GM12872 (cell line): ENCODE data around the gene FOSL1.

Source experiments
- CTCF ChIP-seq: IDR thresholded peaks from 3 replicates; pipeline ENCODE4 v1.5.1; 2011; ENCODE audit warnings: low read depth, mild to moderate bottlenecking, low read length, moderate library complexity; ENCODE audit not compliant: insufficient read depth

The FOSL1 gene

GRCh38 chr11:65882120-65883057, 17.8 kb downstream of the FOSL1 start:
- no peak for TF ChIP-seq CTCF

DNA sequence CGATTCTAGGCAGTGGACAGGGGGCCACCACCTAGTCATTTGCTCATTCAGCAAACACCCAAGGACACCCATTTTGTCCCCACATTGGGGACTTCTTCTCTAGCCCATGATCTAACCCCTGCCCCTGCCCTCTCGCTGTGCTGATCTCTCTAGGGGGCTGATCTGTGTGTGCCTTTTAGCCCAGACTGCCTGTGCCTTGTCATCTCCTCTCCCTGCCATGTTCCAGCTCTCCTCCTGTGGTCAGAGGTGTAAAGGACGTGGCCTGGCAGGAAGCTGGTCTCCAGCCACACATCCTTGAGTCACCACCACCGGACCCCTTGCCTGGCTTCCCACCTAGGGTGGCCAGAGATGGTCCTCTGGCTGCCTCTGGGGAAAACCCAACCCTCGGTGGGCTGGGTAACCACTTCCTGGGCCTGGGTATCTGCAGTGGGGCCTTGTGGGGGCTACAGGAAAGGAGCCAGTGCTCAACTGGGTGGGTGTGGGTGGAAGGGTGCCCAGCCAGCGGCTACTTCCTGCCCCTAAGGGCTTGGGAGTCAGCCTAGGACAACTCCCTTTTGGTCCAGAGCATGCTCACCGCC, 19.3 kb downstream of the FOSL1 start:
- TF ChIP-seq CTCF: no peak

- no peak for TF ChIP-seq CTCF
These were observed 20.2 kb downstream of the FOSL1 start for GRCh38 chr11:65880027-65880426.

DNA sequence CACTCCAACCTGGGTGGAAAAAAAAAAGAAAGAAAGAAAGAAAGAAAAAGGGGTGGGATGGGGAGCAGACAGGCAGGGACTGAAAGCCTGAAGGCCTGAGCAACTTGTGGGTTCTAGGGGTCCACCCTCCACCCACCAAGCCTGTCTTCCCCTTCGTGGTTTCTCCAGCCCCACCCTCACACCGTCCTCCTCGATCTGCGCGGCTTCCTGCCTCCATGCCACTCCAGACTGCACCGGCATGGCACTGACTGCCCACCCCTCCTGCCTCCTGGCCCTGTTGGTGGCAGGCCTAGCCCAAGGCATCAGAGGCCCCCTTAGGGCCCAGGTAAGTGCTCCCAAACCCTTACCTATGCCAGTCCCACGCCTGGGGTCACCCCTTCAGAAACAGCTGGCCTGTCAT, 20.6 kb downstream of the FOSL1 start, which contains the start of gene CTSW:
Gene CTSW (plus strand): TSS at position 221 of the 400 bp plus-strand sequence. CDS start 18 bp downstream, at position 239.
- no peak for TF ChIP-seq CTCF

DNA sequence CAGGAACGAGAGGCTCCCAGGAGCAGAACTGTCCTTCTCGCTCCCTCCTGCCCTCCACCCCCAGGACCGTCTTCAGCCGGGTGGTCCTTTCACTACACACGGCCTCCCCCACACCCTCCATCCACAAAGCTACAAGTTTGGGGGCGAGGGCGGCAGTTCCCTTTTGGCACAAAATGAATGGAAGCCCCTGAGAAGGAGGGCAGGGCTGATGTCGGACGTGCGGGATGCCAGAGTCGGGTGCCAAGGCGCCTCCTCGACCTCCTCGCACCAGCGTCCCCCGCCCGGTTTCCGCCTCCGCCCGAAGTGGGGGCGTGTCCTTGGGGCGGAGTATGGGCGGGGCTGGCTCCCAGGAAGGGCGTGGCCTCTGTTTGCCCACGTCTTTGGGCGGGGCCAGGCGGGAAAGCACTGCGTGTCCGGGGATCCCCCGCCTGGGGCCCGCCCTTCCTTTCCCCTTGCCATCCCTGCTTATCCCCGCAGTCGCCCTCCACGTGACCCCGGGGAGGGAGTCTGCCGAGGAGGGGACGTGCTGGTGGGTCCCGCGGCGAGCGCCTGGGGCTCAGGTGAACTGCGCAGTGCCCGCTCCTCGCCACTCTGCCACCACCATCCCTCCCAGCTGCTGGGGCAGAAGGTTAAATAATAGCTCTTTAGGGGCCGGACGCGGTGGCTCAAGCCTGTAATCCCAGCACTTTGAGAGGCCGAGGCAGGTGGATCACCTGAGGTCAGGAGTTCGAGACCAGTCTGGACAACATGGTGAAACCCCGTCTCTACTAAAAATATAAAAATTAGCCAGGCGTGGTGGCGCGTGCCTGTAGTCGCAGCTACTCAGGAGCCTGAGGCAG, 26.7 kb downstream of the FOSL1 start:
- no peak for TF ChIP-seq CTCF

GRCh38 chr11:65872586-65873317, 27.4 kb downstream of the FOSL1 start, which contains the start of gene EFEMP2:
EFEMP2 (minus strand) TSS chr11:65872800; CDS start chr11:65872354, 446 bp downstream.
- TF ChIP-seq CTCF: no peak
